Small intestine (tissue), 7 donors: ENCODE data around the gene LDLRAD3. TPM values are rescaled to one million over a fixed set of nuclear protein-coding genes. Genes with fewer than 3 reads are reported as not detected.
A peak's percentile ranks its signal among the peaks of the same experiment; 100 is the strongest.

Experiments
- DNase-seq, 2 donors: peaks; one replicate each; pipeline versions ENCODE4 v3.0.0 to v3.0.0-alpha.2; 2013
- FAIRE-seq: peaks from 2 replicates; lab custom pipeline; 2012; peaks lifted over from hg19 to GRCh38; lab: Jason Lieb, UNC
- H3K27ac ChIP-seq, 3 donors: one replicate each; pipeline ENCODE4 v1.5.1; 2013; ENCODE audit warnings: low read length in 2 of 3, mild to moderate bottlenecking in 2 of 3, control low read depth in 1 of 3, inconsistent platforms in 1 of 3, low read depth in 1 of 3, moderate library complexity in 1 of 3
- H3K27me3 ChIP-seq, 3 donors: one replicate each; pipeline ENCODE4 v1.6.1; 2013; ENCODE audit warnings: low read length in 3 of 3, inconsistent platforms in 1 of 3; ENCODE audit not compliant: control insufficient read depth in 3 of 3, insufficient read depth in 3 of 3
- H3K36me3 ChIP-seq, 3 donors: one replicate each; pipeline ENCODE4 v1.6.1; 2013; ENCODE audit warnings: low read length in 3 of 3, inconsistent platforms in 1 of 3, low read depth in 1 of 3, mild to moderate bottlenecking in 1 of 3, moderate library complexity in 1 of 3; ENCODE audit not compliant: control insufficient read depth in 3 of 3, insufficient read depth in 2 of 3
- H3K4me1 ChIP-seq, 3 donors: one replicate each; pipeline ENCODE4 v1.6.1; 2013; ENCODE audit warnings: low read length in 2 of 3, inconsistent platforms in 1 of 3, low read depth in 1 of 3, mild to moderate bottlenecking in 1 of 3, moderate library complexity in 1 of 3; ENCODE audit not compliant: control insufficient read depth in 3 of 3, insufficient read depth in 2 of 3
- H3K4me3 ChIP-seq, 3 donors: one replicate each; pipeline ENCODE4 v1.5.1; 2013; ENCODE audit warnings: low read length in 3 of 3, control low read depth in 1 of 3, inconsistent platforms in 1 of 3, low read depth in 1 of 3, mild to moderate bottlenecking in 1 of 3, moderate library complexity in 1 of 3
- H3K9me3 ChIP-seq, 2 donors: one replicate each; pipeline ENCODE4 v1.6.1; 2013; ENCODE audit warnings: low read depth in 1 of 2, low read length in 1 of 2; ENCODE audit not compliant: control insufficient read depth in 2 of 2, insufficient read depth in 1 of 2
- WGBS, 3 donors: extraction: QIAGEN DNeasy Blood & Tissue Kit; methylation state at CpG; one replicate each; pipeline ENCODE4 v1.1.7; 2013; 5-methylcytosine and 5-hydroxymethylcytosine counted together
- polyA plus RNA-seq, 4 donors: library from polyadenylated mRNA; stranded (reverse) in 3 of 4; unstranded in 1 of 4; fragments of 200-250 nt in 3 of 4; fragments of 120-200 nt in 1 of 4; gene quantifications; one replicate each; pipeline versions ENCODE4 v1.2.1 to v1.2.3, GENCODE V29; 2013
- donor health status: healthy with polysubstance abuse.
- donor health status: control.
- donor health status: control.
- donor health status: Bipolar disorder and iron deficiency.
- donor health status: healthy.

The LDLRAD3 gene
- polyA plus RNA-seq, 4 donors, result 0.22 to 6.9 (median 3.5) TPM

DNA sequence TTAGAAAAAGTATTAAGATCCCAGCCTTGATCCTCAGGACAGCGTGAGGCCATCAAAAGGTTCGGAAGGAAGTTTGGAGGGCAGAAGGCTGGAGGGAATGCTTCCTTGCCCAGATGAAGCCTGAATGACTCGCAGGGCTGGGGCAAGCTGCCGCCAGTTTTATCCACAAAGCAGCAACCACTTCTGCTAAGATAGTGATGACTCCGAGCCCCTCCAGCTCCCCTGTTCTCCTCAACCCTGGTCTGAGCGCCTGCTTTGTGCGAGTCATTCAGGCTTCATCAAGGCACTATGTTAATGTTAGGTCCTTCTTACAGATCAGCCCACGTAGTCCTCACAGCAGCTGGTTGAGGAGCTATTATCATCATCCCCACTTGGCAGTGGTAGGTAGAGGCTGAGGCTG is 186.5 kb downstream of the LDLRAD3 start:
- FAIRE-seq (no peak), DNase-seq (no peak)
- H3K36me3 ChIP-seq, result peaks cover 0 to 3% (median 0%) of the 10 kb centered on the region in 3 donors
- WGBS, 3 donors, result 90 to 93% (median 91%) methylated on average over 8 of the region's 8 CpGs
- H3K4me3 ChIP-seq, result no peak overlapping the region
- H3K4me1 ChIP-seq, result no peaks in the 10 kb centered on the region
- H3K27me3 ChIP-seq, result no peaks in the 10 kb centered on the region
- no peak overlapping the region for H3K27ac ChIP-seq
- no peaks in the 10 kb centered on the region for H3K9me3 ChIP-seq

DNA sequence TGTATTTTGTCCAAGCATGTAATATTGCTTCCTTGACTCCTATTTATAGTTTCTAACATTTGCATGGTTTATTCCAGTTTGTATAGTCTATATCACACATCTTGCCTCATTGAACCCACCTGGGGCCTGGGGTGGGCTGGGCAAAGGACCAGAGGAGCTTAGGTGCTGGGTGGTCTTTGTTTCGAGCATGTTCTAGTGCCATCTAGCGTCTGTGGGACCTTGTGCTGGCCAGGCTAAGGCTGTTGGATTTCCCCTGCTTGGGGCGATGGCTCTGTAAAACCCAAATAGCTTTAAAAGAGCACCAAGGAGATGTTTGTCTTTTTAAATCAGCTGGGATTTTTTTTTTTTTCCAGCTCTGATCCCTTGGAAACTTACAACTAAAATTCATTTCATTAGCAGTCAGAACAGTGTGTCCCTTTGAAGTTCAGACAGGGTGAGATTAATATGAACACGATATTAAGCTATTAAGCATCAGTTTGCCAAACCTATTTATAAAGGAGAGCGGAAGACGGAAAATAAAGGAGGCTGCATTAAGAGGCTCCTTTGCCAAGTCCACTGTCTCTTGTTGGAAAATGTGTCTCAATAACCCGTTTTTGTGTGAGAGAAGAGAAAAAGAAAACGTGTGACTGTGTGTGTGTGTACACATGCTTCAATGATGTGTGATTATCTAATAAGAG is 188.0 kb downstream of the LDLRAD3 start:
- WGBS, 3 donors, result 53 to 78% (median 77%) methylated on average over 8 of the region's 8 CpGs
- no peak for FAIRE-seq
- H3K27me3 ChIP-seq, result no peaks in the 10 kb centered on the region

DNA sequence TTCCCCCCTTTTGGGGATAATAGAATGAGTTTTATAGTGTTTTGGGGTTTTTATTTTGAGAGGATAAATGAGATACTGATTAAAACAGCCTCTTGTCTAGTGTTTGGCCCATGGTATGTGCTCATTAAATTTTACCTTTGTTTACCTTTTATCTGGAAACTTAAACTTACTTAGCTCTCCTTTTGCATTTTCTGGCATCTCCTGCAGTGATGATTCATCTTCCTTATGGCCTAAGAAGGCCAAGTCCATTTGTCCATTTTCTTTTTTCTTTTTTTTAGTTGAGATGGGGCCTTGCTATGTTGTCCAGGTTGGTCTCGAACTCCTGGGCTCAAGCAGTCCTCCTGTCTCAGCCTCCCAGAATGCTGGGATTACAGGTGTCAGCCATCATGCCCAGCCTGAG is 189.1 kb downstream of the LDLRAD3 start:
- WGBS, 3 donors, result 94 to 100% (median 95%) methylated on average over 1 of the region's 1 CpG
- Histone ChIP-seq H3K4me3 (no peak overlapping the region), H3K27ac (no peak overlapping the region), H3K36me3 (peaks cover 0 to 3% (median 0%) of the 10 kb centered on the region in 3 donors), H3K9me3 (no peaks in the 10 kb centered on the region), H3K27me3 (no peaks in the 10 kb centered on the region), H3K4me1 (no peaks in the 10 kb centered on the region)
- DNase-seq (no peak), FAIRE-seq (no peak)

More for the DNA sequence above, 188.0 kb downstream of the LDLRAD3 start:
- peaks cover 0 to 3% (median 0%) of the 10 kb centered on the region in 3 donors for H3K36me3 ChIP-seq
- no peak overlapping the region for H3K4me3 ChIP-seq
- peak in 1 of 2 donors; percentile 44 for DNase-seq
- no peak overlapping the region for H3K27ac ChIP-seq
- H3K4me1 ChIP-seq, result no peaks in the 10 kb centered on the region
- no peaks in the 10 kb centered on the region for H3K9me3 ChIP-seq

DNA sequence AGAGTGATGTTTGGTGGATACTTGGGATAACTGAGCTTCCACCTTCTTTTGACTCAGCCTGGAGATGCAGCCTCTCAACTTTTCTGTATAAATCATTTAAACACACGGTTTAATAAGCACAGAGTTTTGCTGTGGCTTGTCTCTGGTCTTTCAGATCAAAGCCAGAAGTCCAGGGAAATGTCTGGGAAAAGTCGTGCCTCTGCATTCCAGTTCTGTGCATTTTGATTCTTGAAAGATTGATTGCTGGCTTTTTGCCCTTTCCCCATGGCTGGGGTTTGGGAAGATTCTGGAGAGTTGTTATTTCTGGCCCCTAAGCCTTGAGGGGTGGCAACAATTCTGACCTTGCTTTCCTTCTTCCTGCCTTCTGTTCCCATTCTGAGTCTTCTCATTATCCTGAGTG is 191.2 kb downstream of the LDLRAD3 start:
- Histone ChIP-seq H3K27me3 (no peaks in the 10 kb centered on the region), H3K27ac (no peak overlapping the region), H3K9me3 (no peaks in the 10 kb centered on the region), H3K4me1 (no peaks in the 10 kb centered on the region), H3K36me3 (peaks cover 0 to 3% (median 0%) of the 10 kb centered on the region in 3 donors), H3K4me3 (no peak overlapping the region)
- DNase-seq (no peak), FAIRE-seq (no peak)
- WGBS, 3 donors, result 56 to 64% (median 64%) methylated on average over 2 of the region's 2 CpGs

DNA sequence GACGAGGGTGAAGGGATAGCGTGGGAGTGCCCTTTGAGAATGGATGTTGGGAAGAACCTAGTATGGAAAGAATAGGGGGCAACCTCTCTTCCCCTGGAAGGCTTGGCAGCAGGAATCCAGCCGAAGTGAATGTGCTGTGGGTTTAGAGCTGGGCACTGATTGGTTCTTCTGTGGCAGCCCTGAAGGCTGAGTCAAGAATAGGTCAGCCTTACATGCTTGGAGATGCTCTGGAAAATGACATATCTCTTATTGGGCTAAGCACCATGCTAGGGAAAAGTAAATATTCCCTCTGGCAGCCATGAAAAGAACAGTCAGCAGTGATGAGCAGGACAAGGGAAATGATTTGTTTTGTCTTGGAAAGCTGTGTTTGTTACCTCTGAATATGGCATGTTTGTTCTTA is 195.9 kb downstream of the LDLRAD3 start:
- Histone ChIP-seq H3K27ac (no peak overlapping the region), H3K4me1 (no peaks in the 10 kb centered on the region), H3K4me3 (no peak overlapping the region), H3K9me3 (no peaks in the 10 kb centered on the region), H3K36me3 (peaks cover 0 to 5% (median 0%) of the 10 kb centered on the region in 3 donors), H3K27me3 (no peaks in the 10 kb centered on the region)
- no peak for DNase-seq
- no peak for FAIRE-seq
- 80 to 95% (median 87%) methylated on average over 3 of the region's 3 CpGs for WGBS, 3 donors

DNA sequence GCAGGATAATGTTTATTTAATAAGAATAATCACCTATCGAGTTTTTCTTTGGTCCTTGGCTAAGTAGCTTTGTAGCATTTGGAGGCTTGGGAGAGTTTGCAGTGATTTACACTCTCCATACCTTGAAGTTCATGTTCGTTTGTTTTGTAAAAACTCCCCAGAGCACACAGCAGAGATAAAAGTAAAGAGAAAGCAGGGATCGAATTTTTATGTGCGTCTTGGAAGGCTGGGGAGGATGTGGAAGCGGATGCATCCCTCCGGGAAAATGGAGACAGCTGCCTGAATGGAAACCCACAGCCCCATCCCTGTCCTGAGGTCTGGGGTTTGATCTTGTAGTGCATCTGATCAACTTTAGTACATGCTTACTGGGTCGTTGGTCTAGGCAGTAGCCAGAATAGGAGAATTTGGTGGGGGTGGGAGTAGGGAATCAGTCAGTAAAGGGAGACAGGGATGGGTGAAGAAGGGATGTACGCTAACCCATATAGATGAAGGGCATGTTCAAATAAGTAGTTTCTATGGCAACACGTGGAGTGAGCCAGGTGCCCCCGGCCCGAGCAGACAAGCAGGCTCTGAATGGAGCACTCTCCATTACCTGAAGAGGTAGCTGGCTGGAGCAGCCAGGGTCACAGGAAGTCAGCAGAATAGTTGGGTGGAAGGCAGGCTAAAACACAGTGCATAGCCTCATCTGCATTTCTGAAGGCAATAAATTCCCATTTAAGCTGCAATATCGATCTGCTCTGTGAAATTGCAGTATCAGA is 197.5 kb downstream of the LDLRAD3 start:
- 77 to 84% (median 80%) methylated on average over 12 of the region's 12 CpGs for WGBS, 3 donors
- Histone ChIP-seq H3K27ac (no peak overlapping the region), H3K36me3 (peaks cover 0 to 5% (median 0%) of the 10 kb centered on the region in 3 donors), H3K4me1 (no peaks in the 10 kb centered on the region), H3K27me3 (no peaks in the 10 kb centered on the region), H3K4me3 (no peak overlapping the region), H3K9me3 (no peaks in the 10 kb centered on the region)
- no peak for DNase-seq
- no peak for FAIRE-seq

DNA sequence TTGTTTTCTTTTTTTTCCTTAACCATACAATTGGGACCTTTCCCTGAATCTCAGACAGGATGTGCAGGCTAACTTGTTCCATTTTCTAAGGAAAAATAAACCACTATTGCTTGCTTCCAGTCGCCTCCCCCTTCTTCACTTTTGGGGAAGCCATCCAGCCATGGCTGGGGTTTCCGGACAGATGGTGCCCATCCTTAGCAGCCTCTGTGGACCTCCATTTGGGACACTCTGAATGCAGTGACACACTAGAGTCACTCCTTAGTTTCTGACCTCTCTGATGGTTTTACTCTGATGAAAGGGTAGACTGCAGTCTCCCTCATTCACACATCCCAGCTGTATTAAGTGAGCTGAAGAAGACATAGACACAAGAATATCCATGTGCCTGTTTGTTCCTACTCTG is 198.1 kb downstream of the LDLRAD3 start:
- H3K36me3 ChIP-seq, result peaks cover 0 to 5% (median 0%) of the 10 kb centered on the region in 3 donors
- 83 to 95% (median 84%) methylated on average over 2 of the region's 2 CpGs for WGBS, 3 donors
- H3K27me3 ChIP-seq, result no peaks in the 10 kb centered on the region

DNA sequence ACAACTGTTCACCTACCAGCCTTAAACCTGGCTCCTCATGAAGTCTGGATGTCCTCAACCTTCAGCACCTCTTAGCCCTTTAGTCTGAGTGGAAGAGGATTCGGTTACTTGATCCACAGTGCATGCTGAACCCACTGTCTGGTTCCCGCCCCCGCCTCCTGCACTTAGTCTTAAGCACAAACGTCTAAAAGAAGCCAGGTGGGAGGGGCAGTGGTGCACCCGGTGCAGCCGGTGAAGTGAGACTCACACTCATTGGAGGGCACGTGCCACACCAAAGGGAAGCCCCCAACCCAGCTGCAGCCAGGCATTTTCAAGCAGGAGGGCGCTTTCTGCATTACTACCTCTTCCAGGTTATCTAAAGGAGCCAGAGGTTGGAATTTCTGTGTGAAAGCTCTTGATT is 198.6 kb downstream of the LDLRAD3 start:
- FAIRE-seq, result no peak
- no peak for DNase-seq
- WGBS, 3 donors, result 69 to 77% (median 76%) methylated on average over 8 of the region's 8 CpGs
- Histone ChIP-seq H3K36me3 (peaks cover 0 to 5% (median 0%) of the 10 kb centered on the region in 3 donors), H3K27ac (no peak overlapping the region), H3K9me3 (no peaks in the 10 kb centered on the region), H3K4me1 (no peaks in the 10 kb centered on the region), H3K4me3 (no peak overlapping the region), H3K27me3 (no peaks in the 10 kb centered on the region)

More for the DNA sequence above, 198.1 kb downstream of the LDLRAD3 start:
- H3K4me1 ChIP-seq, result no peaks in the 10 kb centered on the region
- no peak overlapping the region for H3K4me3 ChIP-seq
- DNase-seq, result no peak
- H3K9me3 ChIP-seq, result no peaks in the 10 kb centered on the region
- no peak overlapping the region for H3K27ac ChIP-seq
- no peak for FAIRE-seq
